ENCODE data around the gene IGFBP3. TPM values are rescaled to one million over a fixed set of nuclear protein-coding genes. Genes with fewer than 3 reads are reported as not detected.

Gene IGFBP3
- total RNA-seq, 1 experiment from 2014 or later, result 2.9 TPM

GRCh38 chr7:45968312-45968711, 47.2 kb upstream of the IGFBP3 start:
- no peaks in the 10 kb centered on the region for H3K4me1 Mint-ChIP-seq
- H3K36me3 Mint-ChIP-seq, result no peaks in the 10 kb centered on the region
- no peaks in the 10 kb centered on the region for H3K9me3 Mint-ChIP-seq
- DNase-seq (ENCODE audit: low spot score) (no peak), ATAC-seq (no peak)
- no peak overlapping the region for H3K27ac Mint-ChIP-seq
- H3K27me3 Mint-ChIP-seq (ENCODE audit: low read depth), result no peaks in the 10 kb centered on the region
- ChIA-PET POLR2A (no interaction called here), CTCF (no interaction called here)
- TF ChIP-seq NR2C2 (CRISPR knock-in tag; IDR thresholded peaks at IDR 0.05), result no peak
- TF ChIP-seq ZNF219 (CRISPR knock-in tag; IDR thresholded peaks at IDR 0.05; ENCODE audit: borderline replicate concordance), result no peak
- no peak for TF ChIP-seq AR (CRISPR knock-in tag; IDR thresholded peaks at IDR 0.05)
- no peak for TF ChIP-seq ATF2 (CRISPR knock-in tag; IDR thresholded peaks at IDR 0.05; ENCODE audit: borderline replicate concordance, low read depth)
- no peak for TF ChIP-seq ZNF138 (CRISPR knock-in tag; conservative IDR thresholded peaks at IDR 0.05)
- no peak for TF ChIP-seq ZNF423 (CRISPR knock-in tag; IDR thresholded peaks at IDR 0.05)
- TF ChIP-seq ZNF512 (CRISPR knock-in tag; IDR thresholded peaks at IDR 0.05; ENCODE audit: borderline replicate concordance), result no peak
- no peak for TF ChIP-seq TEAD4 (CRISPR knock-in tag; IDR thresholded peaks at IDR 0.05)
- no peak for TF ChIP-seq GRHL2 (CRISPR knock-in tag; IDR thresholded peaks at IDR 0.05; ENCODE audit: insufficient replicate concordance, severe bottlenecking)
- no peak for TF ChIP-seq CDX4 (CRISPR knock-in tag; IDR thresholded peaks at IDR 0.05; ENCODE audit: borderline replicate concordance)
- no peak for TF ChIP-seq ZMAT4 (CRISPR knock-in tag; IDR thresholded peaks at IDR 0.05)
- TF ChIP-seq OVOL2 (CRISPR knock-in tag; IDR thresholded peaks at IDR 0.05; ENCODE audit: borderline replicate concordance), result no peak
- TF ChIP-seq ZNF232 (CRISPR knock-in tag; IDR thresholded peaks at IDR 0.05), result no peak
- no peak for TF ChIP-seq ZNF263 (CRISPR knock-in tag; IDR thresholded peaks at IDR 0.05; ENCODE audit: low read depth)
- TF ChIP-seq GTF2I (CRISPR knock-in tag; conservative IDR thresholded peaks at IDR 0.05), result no peak
- TF ChIP-seq ATF6 (CRISPR knock-in tag; IDR thresholded peaks at IDR 0.05), result no peak
- no peak for TF ChIP-seq STAT6 (CRISPR knock-in tag; conservative IDR thresholded peaks at IDR 0.05; ENCODE audit: low read depth)
- no peak for TF ChIP-seq NFE2L1 (CRISPR knock-in tag; IDR thresholded peaks at IDR 0.05)
- no peak for TF ChIP-seq ZNF317 (CRISPR knock-in tag; IDR thresholded peaks at IDR 0.05; ENCODE audit: borderline replicate concordance, low read depth)
- H3K4me3 Mint-ChIP-seq, result no peak overlapping the region
